Activated CD8-positive, alpha-beta memory T cell treated with anti-CD3 and anti-CD28 coated beads for 24 hours (primary cell): ENCODE data around the gene YWHAE.
"Not testable (repeated sequence)": the region's sequence is repeated elsewhere in the genome, so short reads cannot be mapped to it uniquely, and the experiment has no call there.

Source experiments
- DNase-seq: peaks from one replicate; pipeline ENCODE4 v3.0.0-alpha.2; 2020

Gene YWHAE

GRCh38 chr17:1412185-1413110 is 12.4 kb upstream of the YWHAE start:
- no peak for DNase-seq

- DNase-seq = no peak
These were observed 2.2 kb upstream of the YWHAE start for GRCh38 chr17:1402262-1402586.

DNA sequence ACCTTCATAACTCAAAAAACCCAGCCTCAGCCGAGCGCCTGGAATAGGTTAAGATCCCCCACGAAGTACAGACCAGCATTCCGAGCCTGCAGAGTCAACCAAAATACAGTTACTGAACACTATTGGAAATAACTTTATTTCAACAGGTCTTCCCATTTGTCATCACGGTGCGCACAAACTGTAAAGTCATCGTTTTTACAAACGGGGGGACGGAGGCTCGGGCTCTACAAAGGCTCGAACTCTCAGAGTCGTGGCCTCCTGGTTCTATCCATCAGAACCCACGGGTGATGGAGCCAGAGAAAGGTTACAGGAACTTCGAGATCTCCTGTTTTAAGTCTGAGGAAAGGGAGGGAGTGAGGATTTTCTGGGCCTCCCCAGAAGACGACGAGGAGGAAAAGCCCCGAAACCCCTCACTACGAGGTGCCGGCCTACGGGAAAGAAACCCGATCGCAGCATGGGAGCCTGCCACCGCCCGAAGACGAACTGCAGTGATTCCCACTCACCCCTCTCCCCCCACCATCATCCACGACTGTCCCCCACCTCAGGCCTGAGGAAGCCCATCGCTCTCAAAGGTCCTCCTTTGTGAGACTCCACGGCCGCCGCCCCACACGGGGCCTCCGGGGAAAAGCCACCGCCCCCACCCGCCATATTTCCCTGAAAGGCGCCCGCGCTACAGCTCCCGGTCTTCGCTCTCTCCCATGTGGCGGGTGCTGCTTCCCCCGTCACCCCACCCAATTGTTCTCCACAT is 917 bp downstream of the YWHAE start:
- DNase-seq = no peak

DNA sequence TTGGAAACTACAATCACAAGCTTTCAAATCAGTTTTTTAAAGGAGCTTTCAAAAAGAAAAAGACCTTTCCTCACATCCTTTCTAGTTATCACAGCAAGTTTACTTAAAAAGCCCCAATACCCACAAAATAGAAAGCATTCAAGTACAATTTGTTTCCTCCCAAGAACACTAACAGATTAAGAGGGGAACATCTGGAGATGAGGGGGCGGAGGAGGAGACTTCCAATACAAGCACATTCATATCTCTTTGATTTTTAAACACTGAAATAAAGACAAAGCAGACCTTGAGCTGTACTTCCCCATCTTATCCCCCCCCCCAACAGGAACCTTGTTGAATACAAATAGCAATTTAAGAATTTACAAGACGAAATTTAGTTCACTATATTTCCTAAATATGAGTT is 2.0 kb downstream of the YWHAE start:
- DNase-seq = no peak

DNA sequence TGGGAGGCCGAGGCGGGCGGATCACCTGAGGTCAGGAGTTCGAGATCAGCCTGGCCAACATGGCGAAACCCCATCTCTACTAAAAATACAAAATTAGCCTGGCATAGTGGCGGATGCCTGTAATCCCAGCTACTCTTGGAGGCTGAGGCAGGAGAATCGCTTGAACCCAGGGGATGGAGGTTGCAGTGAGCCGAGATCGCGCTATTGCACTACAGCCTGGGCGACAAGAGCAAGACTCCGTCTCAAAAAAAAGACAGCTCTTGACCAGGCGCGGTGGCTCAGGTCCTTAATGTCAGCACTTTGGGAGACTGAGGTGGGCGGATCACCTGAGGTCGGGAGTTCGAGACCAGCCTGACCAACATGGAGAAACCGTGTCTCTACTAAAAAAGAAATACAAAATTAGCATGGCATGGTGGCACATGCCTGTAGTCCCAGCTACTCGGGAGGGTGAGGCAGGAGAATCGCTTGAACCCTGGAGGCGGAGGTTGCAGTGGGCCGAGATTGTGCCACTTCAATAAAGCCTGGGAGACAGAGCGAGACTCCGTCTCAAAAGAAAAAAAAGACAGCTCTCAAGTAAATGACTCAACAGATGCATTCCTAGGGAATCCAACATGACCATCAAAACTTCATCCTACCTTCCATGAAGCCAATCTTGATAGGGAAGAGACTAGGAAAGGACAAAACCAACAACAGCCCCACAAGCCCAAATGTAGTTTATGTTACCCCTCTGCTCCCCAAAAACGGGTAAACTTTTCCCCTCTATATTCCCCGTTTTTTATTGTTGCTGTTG is 4.0 kb downstream of the YWHAE start:
- DNase-seq = not testable (repeated sequence)

DNA sequence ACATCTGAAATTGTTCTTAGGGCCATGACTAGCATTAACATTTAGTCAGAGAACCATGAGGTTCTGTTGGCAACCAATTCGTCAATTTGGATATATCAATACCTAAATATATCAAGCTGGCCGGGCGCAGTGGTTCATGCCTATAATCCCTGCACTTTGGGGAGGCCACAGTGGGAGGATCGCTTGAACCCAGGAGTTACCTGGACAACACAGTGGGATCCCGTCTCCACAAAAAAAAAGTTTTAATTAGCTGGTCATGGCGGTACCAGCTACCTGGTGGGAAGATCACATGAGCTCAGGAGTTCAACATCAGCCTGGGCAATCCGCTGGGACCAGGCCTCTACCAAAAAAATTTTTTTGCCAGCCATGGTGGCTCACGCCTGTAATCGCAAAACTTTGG is 8.4 kb downstream of the YWHAE start:
- no peak for DNase-seq

GRCh38 chr17:1390432-1391367 is 9.3 kb downstream of the YWHAE start:
- no peak for DNase-seq

GRCh38 chr17:1387490-1388227 is 12.4 kb downstream of the YWHAE start:
- not testable (repeated sequence) for DNase-seq

- not testable (repeated sequence) for DNase-seq
These were observed 13.3 kb downstream of the YWHAE start for GRCh38 chr17:1386675-1387190.

DNA sequence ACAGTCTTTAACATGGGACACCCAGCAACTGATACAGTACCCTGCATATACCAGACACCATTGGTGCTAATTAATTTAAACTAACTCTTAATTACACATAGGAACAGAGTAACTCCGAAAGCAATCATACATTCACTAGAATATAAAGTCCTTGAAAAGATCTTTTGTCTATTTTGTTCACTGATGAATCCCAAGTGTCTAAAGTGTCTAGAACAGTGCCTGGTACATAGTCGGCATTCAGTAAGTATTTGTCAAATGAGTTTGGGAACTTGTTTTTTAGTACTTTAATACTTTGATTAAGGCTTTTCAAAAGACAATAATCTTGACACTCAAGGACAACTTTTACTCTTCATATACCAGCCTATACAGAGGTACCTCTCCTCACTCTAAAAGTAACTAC is 13.8 kb downstream of the YWHAE start:
- DNase-seq = no peak

DNA sequence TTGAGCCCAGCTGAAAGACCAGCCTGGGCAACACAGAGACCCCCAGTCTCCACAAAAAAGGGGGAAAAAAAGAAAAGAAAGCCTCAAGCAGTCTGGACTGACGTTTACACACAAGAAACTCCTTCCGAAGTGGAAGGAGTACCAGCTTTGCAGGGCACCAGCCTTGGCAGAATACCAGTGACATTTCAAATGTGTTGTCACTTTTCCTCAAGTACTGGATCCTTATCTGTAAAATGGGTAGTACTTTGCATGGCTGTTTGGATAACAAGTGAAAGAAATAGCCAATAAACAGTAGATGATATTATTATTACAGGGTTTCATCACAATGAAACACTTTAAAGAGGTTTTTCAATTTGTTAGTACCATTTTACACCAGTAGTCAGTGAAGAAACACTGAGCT is 14.2 kb downstream of the YWHAE start:
- DNase-seq = no peak

GRCh38 chr17:1384905-1385435 is 15.1 kb downstream of the YWHAE start:
- DNase-seq = no peak

- DNase-seq = no peak
These were observed 20.1 kb downstream of the YWHAE start for GRCh38 chr17:1379930-1380313.

DNA sequence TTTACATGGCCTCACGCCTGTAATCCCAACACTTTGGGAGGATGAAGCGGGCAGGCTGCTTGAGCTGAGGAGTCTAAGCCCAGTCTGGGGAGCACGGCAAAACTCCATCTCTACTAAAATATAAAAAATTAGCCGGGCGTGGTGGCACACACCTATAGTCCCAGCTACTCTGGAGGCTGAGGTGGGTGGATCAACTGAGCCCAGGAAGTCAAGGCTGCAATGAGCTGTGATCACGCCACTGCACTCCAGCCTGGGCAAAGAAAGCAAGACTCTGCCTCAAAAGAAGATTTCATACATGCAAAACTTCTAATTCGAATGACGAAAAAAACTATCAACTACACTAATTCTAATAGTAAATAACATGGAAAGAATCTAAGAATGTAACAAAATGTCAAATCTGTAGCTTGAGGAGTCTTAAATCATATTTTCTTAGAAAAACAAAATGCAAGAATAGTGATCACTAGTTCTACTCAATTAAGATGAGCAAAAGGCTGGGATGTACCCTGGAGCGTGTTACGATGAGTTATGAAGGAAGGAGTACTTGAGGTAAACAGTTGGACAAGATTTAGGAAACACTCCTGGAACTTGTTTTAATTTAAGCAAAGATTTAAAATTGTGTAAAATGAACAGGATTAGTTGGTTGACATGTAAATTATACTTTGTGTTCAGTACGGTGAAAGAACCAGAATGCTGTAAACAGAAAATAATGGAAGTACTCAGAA is 20.7 kb downstream of the YWHAE start:
- no peak for DNase-seq

- not testable (repeated sequence) for DNase-seq
These were observed 21.6 kb downstream of the YWHAE start for GRCh38 chr17:1378476-1378860.

GRCh38 chr17:1377334-1377733 is 22.7 kb downstream of the YWHAE start:
- DNase-seq = no peak

GRCh38 chr17:1376061-1376460 is 24.0 kb downstream of the YWHAE start:
- no peak for DNase-seq

DNA sequence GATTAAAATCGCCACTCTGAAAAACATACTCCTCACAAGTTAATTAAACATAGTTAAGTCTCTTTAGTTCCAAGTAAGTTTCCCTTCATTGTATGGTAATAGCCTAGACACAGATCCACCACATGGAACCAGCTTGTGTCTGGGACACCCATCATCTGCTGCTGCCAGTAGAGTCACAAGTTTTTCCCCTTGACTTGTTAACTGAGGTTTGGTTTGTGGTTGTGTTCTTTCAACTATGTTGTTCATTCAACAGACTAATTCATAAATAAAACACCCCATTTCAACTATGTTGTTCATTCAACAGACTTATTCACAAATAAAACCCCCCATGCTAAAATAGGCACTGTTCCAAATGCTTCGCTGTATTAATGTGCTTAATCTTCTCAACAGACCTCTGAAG is 24.4 kb downstream of the YWHAE start:
- no peak for DNase-seq

DNA sequence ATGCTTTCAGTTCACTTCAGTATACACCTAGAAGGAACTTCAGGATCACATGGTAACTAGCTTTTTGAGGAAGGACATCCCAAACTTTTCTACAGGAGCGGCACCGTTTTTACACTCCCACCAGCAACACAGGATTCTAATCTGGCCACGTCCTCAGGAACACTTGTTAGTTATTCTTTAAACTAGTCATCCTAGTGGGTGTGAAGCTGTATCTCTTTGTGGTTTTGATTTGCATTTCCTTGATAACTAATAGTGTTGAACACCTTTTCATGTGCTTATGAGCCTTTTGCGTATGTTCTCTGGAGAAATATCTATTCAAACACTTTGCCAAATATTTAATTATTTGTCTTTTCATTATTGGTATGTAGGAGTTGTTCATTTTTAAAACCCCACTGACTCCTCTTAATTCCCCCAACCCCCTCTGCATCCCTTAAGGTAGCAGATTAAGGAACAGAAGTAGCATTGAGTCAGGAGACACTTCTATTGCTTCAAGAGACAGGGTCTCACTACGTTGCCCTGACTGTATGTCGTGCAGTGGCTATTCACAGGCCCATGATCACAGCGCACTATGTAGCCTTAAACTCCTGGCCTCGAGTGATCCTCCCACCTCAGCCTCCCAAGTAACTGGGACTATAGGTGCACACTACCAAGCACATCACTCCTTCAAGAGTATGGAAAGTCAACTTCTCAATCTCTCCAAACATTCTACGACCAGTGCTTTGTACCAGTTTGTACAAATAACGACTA is 25.4 kb downstream of the YWHAE start:
- no peak for DNase-seq
